ENCODE data around the gene GPC5.

Gene GPC5

DNA sequence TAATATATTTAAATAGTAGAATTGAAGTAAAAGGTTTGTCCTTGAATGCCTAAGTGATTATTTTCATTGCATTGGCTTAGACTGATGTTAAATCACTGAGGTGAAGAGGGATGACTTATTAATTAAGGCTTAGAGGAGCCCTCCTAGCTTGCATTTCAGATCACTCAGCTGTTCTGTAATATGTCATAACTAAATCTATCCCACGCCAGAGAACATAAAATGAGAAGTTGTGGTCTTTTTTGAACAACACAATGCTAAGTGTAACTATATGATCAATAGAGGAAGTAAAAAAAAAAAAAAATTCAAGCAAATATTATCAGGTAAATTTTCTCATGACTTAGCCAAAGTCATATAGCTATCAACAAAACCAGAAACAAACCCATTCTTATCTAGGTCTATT lies 752.2 kb downstream of the GPC5 start:
- no peak for TF ChIP-seq TCF7L2 (IDR thresholded peaks at IDR 0.05; ENCODE audit: borderline replicate concordance, low read depth, low read length)
- no peak for TF ChIP-seq GLIS1 (tag by site-specific recombination; IDR thresholded peaks at IDR 0.05)
- no peak for TF ChIP-seq ZNF426 (tag by site-specific recombination; IDR thresholded peaks at IDR 0.05)
- no peak for TF ChIP-seq ZNF645 (tag by site-specific recombination; IDR thresholded peaks at IDR 0.05)
- no peak for TF ChIP-seq ZNF501 (tag by site-specific recombination; IDR thresholded peaks at IDR 0.05)
- no peak for TF ChIP-seq ZBTB1 (tag by site-specific recombination; IDR thresholded peaks at IDR 0.05)
- TF ChIP-seq ZNF157 (tag by site-specific recombination; IDR thresholded peaks at IDR 0.05): no peak
- no peak for TF ChIP-seq SP3 (tag by site-specific recombination; IDR thresholded peaks at IDR 0.05)
- TF ChIP-seq PRDM6 (tag by site-specific recombination; IDR thresholded peaks at IDR 0.05): no peak
- no peak for TF ChIP-seq ZNF114 (tag by site-specific recombination; IDR thresholded peaks at IDR 0.05)
- TF ChIP-seq ZNF596 (tag by site-specific recombination; IDR thresholded peaks at IDR 0.05): no peak
- no peak for TF ChIP-seq ZNF2 (tag by site-specific recombination; IDR thresholded peaks at IDR 0.05)
- no peak for TF ChIP-seq ZNF202 (tag by site-specific recombination; IDR thresholded peaks at IDR 0.05; ENCODE audit: borderline replicate concordance)
- TF ChIP-seq ZNF843 (tag by site-specific recombination; IDR thresholded peaks at IDR 0.05): no peak
- no peak for TF ChIP-seq MEIS1 (CRISPR knock-in tag; IDR thresholded peaks at IDR 0.05; ENCODE audit: borderline replicate concordance)
- no peak for TF ChIP-seq ZNF398 (tag by site-specific recombination; IDR thresholded peaks at IDR 0.05)
- no peak for TF ChIP-seq ZFHX2 (tag by site-specific recombination; conservative IDR thresholded peaks at IDR 0.05)
- no peak for TF ChIP-seq OSR2 (tag by site-specific recombination; IDR thresholded peaks at IDR 0.05)
- TF ChIP-seq ZNF133 (tag by site-specific recombination; IDR thresholded peaks at IDR 0.05): no peak
- H3K4me3 ChIP-seq (ENCODE audit: low read depth, low read length): no peak overlapping the region
- H3K27ac ChIP-seq (ENCODE audit: extremely low read depth, low read depth, low read length): no peak overlapping the region
- H3K4me1 ChIP-seq (ENCODE audit: control insufficient read depth, insufficient read depth, low read length): no peaks in the 10 kb centered on the region
- no peaks in the 10 kb centered on the region for H3K9me3 ChIP-seq (ENCODE audit: control insufficient read depth, insufficient read depth, low read depth, low read length)
- POLR2A ChIA-PET: no interaction called here
- CTCF ChIA-PET: no interaction called here
- H3K36me3 ChIP-seq (ENCODE audit: control insufficient read depth in 2 of 2, insufficient read depth in 1 of 2, low read length in 2 of 2): no peaks in the 10 kb centered on the region

- Histone ChIP-seq H3K9me3 (ENCODE audit: control insufficient read depth, insufficient read depth, low read depth, low read length) (no peaks in the 10 kb centered on the region), H3K4me3 (ENCODE audit: low read depth, low read length) (no peak overlapping the region), H3K27ac (ENCODE audit: extremely low read depth, low read depth, low read length) (no peak overlapping the region), H3K4me1 (ENCODE audit: control insufficient read depth, insufficient read depth, low read length) (no peaks in the 10 kb centered on the region), H3K36me3 (ENCODE audit: control insufficient read depth in 2 of 2, insufficient read depth in 1 of 2, low read length in 2 of 2) (no peaks in the 10 kb centered on the region)
- ChIA-PET CTCF (interaction anchor here (0.8 kb wide), 1 partner anchor 21 kb away, joined by 4 read pairs; no protein-coding TSS in a partner anchor), POLR2A (interaction anchor here (0.6 kb wide), 1 partner anchor 275 kb away, joined by 3 read pairs; no protein-coding TSS in a partner anchor)
- TF ChIP-seq ZNF133 (tag by site-specific recombination; IDR thresholded peaks at IDR 0.05): no peak
- TF ChIP-seq ZNF23 (tag by site-specific recombination; IDR thresholded peaks at IDR 0.05; ENCODE audit: borderline replicate concordance): no peak
- TF ChIP-seq ZNF391 (tag by site-specific recombination; IDR thresholded peaks at IDR 0.05; ENCODE audit: borderline replicate concordance, low read depth): no peak
- TF ChIP-seq TRIM28 (IDR thresholded peaks at IDR 0.05; ENCODE audit: borderline replicate concordance, low read length): no peak
- TF ChIP-seq, protein P1, sequence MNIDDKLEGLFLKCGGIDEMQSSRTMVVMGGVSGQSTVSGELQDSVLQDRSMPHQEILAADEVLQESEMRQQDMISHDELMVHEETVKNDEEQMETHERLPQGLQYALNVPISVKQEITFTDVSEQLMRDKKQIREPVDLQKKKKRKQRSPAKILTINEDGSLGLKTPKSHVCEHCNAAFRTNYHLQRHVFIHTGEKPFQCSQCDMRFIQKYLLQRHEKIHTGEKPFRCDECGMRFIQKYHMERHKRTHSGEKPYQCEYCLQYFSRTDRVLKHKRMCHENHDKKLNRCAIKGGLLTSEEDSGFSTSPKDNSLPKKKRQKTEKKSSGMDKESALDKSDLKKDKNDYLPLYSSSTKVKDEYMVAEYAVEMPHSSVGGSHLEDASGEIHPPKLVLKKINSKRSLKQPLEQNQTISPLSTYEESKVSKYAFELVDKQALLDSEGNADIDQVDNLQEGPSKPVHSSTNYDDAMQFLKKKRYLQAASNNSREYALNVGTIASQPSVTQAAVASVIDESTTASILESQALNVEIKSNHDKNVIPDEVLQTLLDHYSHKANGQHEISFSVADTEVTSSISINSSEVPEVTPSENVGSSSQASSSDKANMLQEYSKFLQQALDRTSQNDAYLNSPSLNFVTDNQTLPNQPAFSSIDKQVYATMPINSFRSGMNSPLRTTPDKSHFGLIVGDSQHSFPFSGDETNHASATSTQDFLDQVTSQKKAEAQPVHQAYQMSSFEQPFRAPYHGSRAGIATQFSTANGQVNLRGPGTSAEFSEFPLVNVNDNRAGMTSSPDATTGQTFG (tag by site-specific recombination; IDR thresholded peaks at IDR 0.05; ENCODE audit: borderline replicate concordance): no peak
Observed at GRCh38 chr13:92158346-92158745, 759.9 kb downstream of the GPC5 start.

Data from HEK293 (cell line).